ENCODE results near the gene MAEA. TPM values are rescaled to one million over a fixed set of nuclear protein-coding genes. Genes with fewer than 3 reads are reported as not detected.

The MAEA gene
- total and polyA plus RNA-seq, 2 of the 8 experiments (the other 6 are each of a cell fraction or from before 2014, with no cell fraction given): 75.8 to 133 TPM

GRCh38 chr4:1359144-1359501, 69.4 kb downstream of the MAEA start:
- no peak overlapping the region for H3K4ac ChIP-seq (replicated peaks; ENCODE audit: insufficient read length, low read depth, low read length)
- no peak overlapping the region for H2BK12ac ChIP-seq (ENCODE audit: low read depth, low read length)
- H4K5ac ChIP-seq (ENCODE audit: insufficient read length, low read depth, low read length): no peak overlapping the region
- DNase-seq (ENCODE audit: low read depth in 1 of 2, low spot score in 2 of 2) (no peak), FAIRE-seq (no peak)
- H3K23me2 ChIP-seq (ENCODE audit: low read depth, low read length): no peaks in the 10 kb centered on the region
- no peak overlapping the region for H2AK5ac ChIP-seq (ENCODE audit: low read depth, low read length)
- no peaks in the 10 kb centered on the region; a peak in 1 of 7 replicates for H3K4me1 ChIP-seq (replicated peaks in 1 of 4; ENCODE audit: control insufficient read depth in 3 of 4, insufficient read depth in 4 of 4, low read length in 3 of 4)
- no peak overlapping the region for H3K23ac ChIP-seq (ENCODE audit: insufficient read length)
- H3K27ac ChIP-seq (ENCODE audit: low read depth, low read length): no peak overlapping the region
- H3K56ac ChIP-seq (replicated peaks; ENCODE audit: insufficient read length, low read depth, low read length): no peak overlapping the region
- no peaks in the 10 kb centered on the region for H3K79me2 ChIP-seq (ENCODE audit: control insufficient read depth in 1 of 2, insufficient read depth in 2 of 2, low read length in 2 of 2)
- POLR2A ChIA-PET (ENCODE audit: partially characterized antibody): no interaction called here
- H3K14ac ChIP-seq (ENCODE audit: insufficient read length): no peak overlapping the region
- H4K20me1 ChIP-seq (replicated peaks in 1 of 2; ENCODE audit: control insufficient read depth in 1 of 2, insufficient read depth in 2 of 2, low read length in 2 of 2): peaks cover 3 to 15% of the 10 kb centered on the region in 2 experiments
- H4K91ac ChIP-seq (replicated peaks; ENCODE audit: insufficient read length, low read length): no peak overlapping the region
- CTCF ChIA-PET (ENCODE audit: partially characterized antibody): interaction anchor here (0.9 to 2.5 kb wide), 2 partner anchors 141 to 154 kb away, joined by 3 to 6 read pairs; no protein-coding TSS in a partner anchor
- H3K27me3 ChIP-seq (replicated peaks in 1 of 4; ENCODE audit: control insufficient read depth in 3 of 4, extremely low read depth in 1 of 4, insufficient read depth in 3 of 4, low read length in 3 of 4): no peaks in the 10 kb centered on the region
- H3K9ac ChIP-seq (replicated peaks in 1 of 4; ENCODE audit: extremely low read depth in 1 of 4, low read depth in 3 of 4, low read length in 3 of 4): no peak overlapping the region
- H2BK20ac ChIP-seq (ENCODE audit: low read length): no peak overlapping the region
- H3K9me3 ChIP-seq (ENCODE audit: insufficient read depth in 2 of 2, low read depth in 1 of 2, low read length in 1 of 2): no peaks in the 10 kb centered on the region
- H3K4me2 ChIP-seq (ENCODE audit: insufficient read depth in 1 of 2, low read depth in 2 of 2, low read length in 2 of 2): no peak overlapping the region
- H2AFZ ChIP-seq (ENCODE audit: low read length): no peak overlapping the region
- 94% methylated on average over 14 of the region's 14 CpGs; no CpG with 5 or more reads in 1 of the 2 experiments for WGBS, 2 experiments (ENCODE audit: extremely low coverage in 1 of 2, insufficient coverage in 1 of 2, insufficient read length in 1 of 2, insufficient replicate concordance in 2 of 2, low coverage in 1 of 2, low lambda C conversion rate in 2 of 2, missing lambda C conversion rate in 1 of 2)
- H2BK5ac ChIP-seq (ENCODE audit: low read depth, low read length): no peak overlapping the region
- no peak overlapping the region for H4K8ac ChIP-seq (ENCODE audit: extremely low read depth, insufficient read depth, low read length)
- H2BK120ac ChIP-seq (replicated peaks; ENCODE audit: low read depth, low read length): no peak overlapping the region
- H2BK15ac ChIP-seq (ENCODE audit: low read length): no peak overlapping the region
- no peaks in the 10 kb centered on the region; the same call in 1 of the 2 replicates for H3K79me1 ChIP-seq (ENCODE audit: low read depth, low read length)
- H3K4me3 ChIP-seq (ENCODE audit: extremely low read depth in 1 of 4, insufficient read depth in 2 of 4, low read depth in 3 of 4, low read length in 4 of 4): no peak overlapping the region
- H3K36me3 ChIP-seq (ENCODE audit: control insufficient read depth in 2 of 4, insufficient read depth in 4 of 4, low read length in 3 of 4): peaks cover 0 to 21% (median 0%) of the 10 kb centered on the region in 4 experiments; a peak in 2 of 8 replicates
- no peak overlapping the region for H3K18ac ChIP-seq (ENCODE audit: extremely low read depth, low read length)
- no peak for TF ChIP-seq RBBP5 (IDR thresholded peaks at IDR 0.05; ENCODE audit: borderline replicate concordance, low read depth, low read length)
- TF ChIP-seq NANOG (IDR thresholded peaks at IDR 0.05; ENCODE audit: insufficient read depth, low read depth, low read length, poor library complexity, severe bottlenecking): no peak
- TF ChIP-seq CHD2 (IDR thresholded peaks at IDR 0.05; ENCODE audit: low read length): no peak
- TF ChIP-seq FOSL1 (IDR thresholded peaks at IDR 0.05; ENCODE audit: insufficient read depth, low read depth, low read length): no peak
- TF ChIP-seq RNF2 (IDR thresholded peaks at IDR 0.05; ENCODE audit: borderline replicate concordance, low read depth, low read length, missing control alignments, poor library complexity, severe bottlenecking): no peak
- no peak for TF ChIP-seq BACH1 (IDR thresholded peaks at IDR 0.05; ENCODE audit: low read length)
- TF ChIP-seq SRF (IDR thresholded peaks at IDR 0.05; ENCODE audit: low read depth, low read length): no peak
- TF ChIP-seq POLR2AphosphoS5 (IDR thresholded peaks at IDR 0.05; ENCODE audit: low read depth, low read length): no peak
- no peak for TF ChIP-seq USF2 (IDR thresholded peaks at IDR 0.05; ENCODE audit: low read length)
- TF ChIP-seq, protein P1, sequence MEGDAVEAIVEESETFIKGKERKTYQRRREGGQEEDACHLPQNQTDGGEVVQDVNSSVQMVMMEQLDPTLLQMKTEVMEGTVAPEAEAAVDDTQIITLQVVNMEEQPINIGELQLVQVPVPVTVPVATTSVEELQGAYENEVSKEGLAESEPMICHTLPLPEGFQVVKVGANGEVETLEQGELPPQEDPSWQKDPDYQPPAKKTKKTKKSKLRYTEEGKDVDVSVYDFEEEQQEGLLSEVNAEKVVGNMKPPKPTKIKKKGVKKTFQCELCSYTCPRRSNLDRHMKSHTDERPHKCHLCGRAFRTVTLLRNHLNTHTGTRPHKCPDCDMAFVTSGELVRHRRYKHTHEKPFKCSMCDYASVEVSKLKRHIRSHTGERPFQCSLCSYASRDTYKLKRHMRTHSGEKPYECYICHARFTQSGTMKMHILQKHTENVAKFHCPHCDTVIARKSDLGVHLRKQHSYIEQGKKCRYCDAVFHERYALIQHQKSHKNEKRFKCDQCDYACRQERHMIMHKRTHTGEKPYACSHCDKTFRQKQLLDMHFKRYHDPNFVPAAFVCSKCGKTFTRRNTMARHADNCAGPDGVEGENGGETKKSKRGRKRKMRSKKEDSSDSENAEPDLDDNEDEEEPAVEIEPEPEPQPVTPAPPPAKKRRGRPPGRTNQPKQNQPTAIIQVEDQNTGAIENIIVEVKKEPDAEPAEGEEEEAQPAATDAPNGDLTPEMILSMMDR (IDR thresholded peaks at IDR 0.05; ENCODE audit: control extremely low read depth in 1 of 3, insufficient read depth in 1 of 3, low read depth in 1 of 3, low read length in 3 of 3): no peak

Data from H1 (cell line).